Measurements from ENCODE around the gene ELMO2.
"Not testable (repeated sequence)": the region's sequence is repeated elsewhere in the genome, so short reads cannot be mapped to it uniquely, and the experiment has no call there.

ELMO2 gene

GRCh38 chr20:46406986-46407670 is 713 bp upstream of the ELMO2 start:
- DNase-seq = peak; percentile 61

- no peak for DNase-seq
Observed at GRCh38 chr20:46402331-46402811, 4.0 kb downstream of the ELMO2 start.

- no peak for DNase-seq
Observed at GRCh38 chr20:46401478-46401860, 4.9 kb downstream of the ELMO2 start.

- DNase-seq = peak; percentile 53
Observed at GRCh38 chr20:46400828-46401477, 5.5 kb downstream of the ELMO2 start.

- DNase-seq = peak; percentile 21
Observed at GRCh38 chr20:46400253-46400652, 6.2 kb downstream of the ELMO2 start.

- DNase-seq = no peak
Observed at GRCh38 chr20:46399401-46399800, 7.0 kb downstream of the ELMO2 start.

GRCh38 chr20:46398963-46399362 is 7.5 kb downstream of the ELMO2 start:
- no peak for DNase-seq

GRCh38 chr20:46396052-46396740 is 10.2 kb downstream of the ELMO2 start:
- no peak for DNase-seq

GRCh38 chr20:46394872-46395760 is 11.3 kb downstream of the ELMO2 start:
- no peak for DNase-seq

GRCh38 chr20:46393967-46394366 is 12.4 kb downstream of the ELMO2 start:
- DNase-seq = no peak

- DNase-seq = no peak
Observed at GRCh38 chr20:46388937-46389336, 17.5 kb downstream of the ELMO2 start.

- DNase-seq = no peak
Observed at GRCh38 chr20:46388201-46388836, 18.1 kb downstream of the ELMO2 start.

GRCh38 chr20:46387054-46387453 is 19.4 kb downstream of the ELMO2 start:
- not testable (repeated sequence) for DNase-seq

- DNase-seq = no peak
Observed at GRCh38 chr20:46378412-46379009, 27.9 kb downstream of the ELMO2 start.

GRCh38 chr20:46377518-46377917 is 28.9 kb downstream of the ELMO2 start:
- no peak for DNase-seq

- DNase-seq = no peak
Observed at GRCh38 chr20:46376196-46376785, 30.1 kb downstream of the ELMO2 start.

GRCh38 chr20:46375771-46376170 is 30.6 kb downstream of the ELMO2 start:
- no peak for DNase-seq

- DNase-seq = no peak
Observed at GRCh38 chr20:46374383-46374782, 32.0 kb downstream of the ELMO2 start.

- no peak for DNase-seq
Observed at GRCh38 chr20:46371656-46372055, 34.8 kb downstream of the ELMO2 start.

GRCh38 chr20:46368902-46369268 is 37.5 kb downstream of the ELMO2 start:
- DNase-seq = no peak
